Suppressor macrophage (primary cell): ENCODE results near the gene ALDH3A2.
"Not testable (repeated sequence)": the region's sequence is repeated elsewhere in the genome, so short reads cannot be mapped to it uniquely, and the experiment has no call there.

Source experiments
- DNase-seq, 4 experiments: peaks; one replicate each; pipeline ENCODE4 v3.0.0-alpha.2; 2020 to 2022

ALDH3A2 gene

DNA sequence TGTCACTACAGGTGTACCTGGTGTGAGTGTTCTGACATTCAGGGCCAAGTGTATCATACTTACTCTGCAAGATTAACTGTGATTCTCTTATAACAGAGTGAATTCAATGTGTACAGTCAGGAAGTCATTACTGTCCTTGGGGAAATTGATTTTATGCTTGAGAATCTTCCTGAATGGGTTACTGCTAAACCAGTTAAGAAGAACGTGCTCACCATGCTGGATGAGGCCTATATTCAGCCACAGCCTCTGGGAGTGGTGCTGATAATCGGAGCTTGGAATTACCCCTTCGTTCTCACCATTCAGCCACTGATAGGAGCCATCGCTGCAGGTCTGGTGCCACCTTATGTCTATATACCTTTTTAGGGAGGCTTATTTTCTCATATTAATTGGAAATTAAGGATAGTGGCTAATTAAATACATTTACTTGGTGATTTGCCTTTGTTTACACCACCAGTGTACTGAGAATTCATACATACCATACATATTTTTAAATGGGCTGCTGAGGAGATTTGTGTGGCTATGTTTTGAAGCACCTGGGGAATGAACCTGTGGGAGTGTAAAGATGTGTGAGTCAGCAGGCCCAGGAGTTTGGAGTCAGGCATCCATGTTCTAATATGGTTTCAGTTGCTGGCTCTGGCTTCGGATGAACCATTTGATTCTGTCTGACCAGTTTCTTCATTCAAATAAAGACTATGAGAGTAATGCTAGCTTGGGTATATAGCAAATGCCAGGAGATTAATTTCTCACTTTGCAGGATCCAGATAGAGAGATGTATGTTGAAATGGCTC, 3.1 kb downstream of the ALDH3A2 start:
- no peak for DNase-seq

GRCh38 chr17:19652595-19652994, 4.0 kb downstream of the ALDH3A2 start:
- peak in 2 of 4 experiments; percentile 6 to 17 for DNase-seq

GRCh38 chr17:19654342-19654886, 5.9 kb downstream of the ALDH3A2 start:
- DNase-seq = no peak

- DNase-seq = peak in 1 of 4 experiments; percentile 42
Observed at GRCh38 chr17:19654896-19655295, 6.3 kb downstream of the ALDH3A2 start.

- DNase-seq = peak in 1 of 4 experiments; percentile 14
Observed at GRCh38 chr17:19656336-19656735, 7.8 kb downstream of the ALDH3A2 start.

- DNase-seq = peak in 1 of 4 experiments; percentile 31
Observed at GRCh38 chr17:19656851-19657581, 8.5 kb downstream of the ALDH3A2 start.

- no peak for DNase-seq
Observed at GRCh38 chr17:19659366-19660177, 11.0 kb downstream of the ALDH3A2 start.

DNA sequence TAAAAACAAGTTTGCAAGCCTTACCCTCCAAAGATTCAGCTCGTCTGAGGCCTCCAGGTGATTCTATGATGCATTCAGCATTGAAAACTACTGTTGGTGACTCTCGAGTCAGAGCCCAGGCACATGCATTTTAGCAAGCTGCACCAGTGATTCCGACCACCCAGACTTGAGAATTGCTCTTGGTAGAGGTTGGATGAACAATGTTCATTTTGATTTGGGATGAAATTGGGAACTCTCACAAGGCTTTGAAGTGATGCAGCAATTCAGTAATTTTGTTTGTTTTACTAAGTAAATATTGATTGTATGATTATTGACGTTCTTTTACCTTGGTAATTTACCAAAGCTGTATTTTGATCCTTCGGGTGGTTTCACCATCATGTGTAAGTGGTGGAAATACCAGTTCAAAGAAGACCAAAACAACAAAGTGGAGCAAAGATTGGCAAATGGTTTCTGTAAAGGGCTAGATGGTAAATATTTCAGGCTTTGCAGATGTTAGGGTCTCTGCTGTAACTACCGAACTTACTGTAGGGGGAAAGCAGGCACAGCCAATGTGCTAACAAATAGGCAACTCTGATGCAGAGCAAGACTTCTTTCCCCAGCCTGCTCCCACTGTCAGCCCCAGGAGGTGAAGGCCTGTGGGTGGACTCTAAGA, 11.8 kb downstream of the ALDH3A2 start:
- no peak for DNase-seq

DNA sequence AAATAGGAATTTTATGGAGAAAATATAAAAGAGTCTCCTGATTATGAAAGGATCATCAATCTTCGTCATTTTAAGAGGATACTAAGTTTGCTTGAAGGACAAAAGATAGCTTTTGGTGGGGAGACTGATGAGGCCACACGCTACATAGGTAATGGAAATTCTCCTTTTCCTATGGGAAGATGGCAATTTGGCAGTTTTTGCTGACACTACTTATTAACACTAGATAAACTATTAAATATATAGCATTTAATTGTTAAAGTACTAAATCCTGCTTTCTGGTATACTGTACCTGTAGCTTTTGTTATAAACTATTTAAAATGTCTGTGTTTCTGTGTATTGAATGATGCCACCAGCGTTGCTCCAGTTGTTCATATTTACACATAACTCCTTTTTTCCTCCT, 12.6 kb downstream of the ALDH3A2 start:
- no peak for DNase-seq

- DNase-seq = no peak
Observed at GRCh38 chr17:19663097-19663496, 14.5 kb downstream of the ALDH3A2 start.

GRCh38 chr17:19664136-19664820, 15.7 kb downstream of the ALDH3A2 start:
- no peak for DNase-seq

DNA sequence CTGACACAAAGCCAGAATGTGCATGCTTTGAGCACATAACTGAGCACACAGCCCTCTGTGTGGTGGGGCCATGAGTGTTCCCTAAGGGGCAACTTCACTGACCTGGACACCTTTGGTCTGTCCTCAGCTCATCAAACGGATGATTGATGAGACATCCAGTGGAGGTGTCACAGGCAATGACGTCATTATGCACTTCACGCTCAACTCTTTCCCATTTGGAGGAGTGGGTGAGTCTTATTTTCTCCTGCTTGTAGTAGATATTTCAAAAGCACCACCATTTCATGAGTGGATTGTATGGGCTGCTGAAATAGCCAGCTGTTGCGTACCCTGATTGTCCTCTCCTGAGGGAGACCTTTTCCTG, 16.2 kb downstream of the ALDH3A2 start:
- DNase-seq = no peak

DNA sequence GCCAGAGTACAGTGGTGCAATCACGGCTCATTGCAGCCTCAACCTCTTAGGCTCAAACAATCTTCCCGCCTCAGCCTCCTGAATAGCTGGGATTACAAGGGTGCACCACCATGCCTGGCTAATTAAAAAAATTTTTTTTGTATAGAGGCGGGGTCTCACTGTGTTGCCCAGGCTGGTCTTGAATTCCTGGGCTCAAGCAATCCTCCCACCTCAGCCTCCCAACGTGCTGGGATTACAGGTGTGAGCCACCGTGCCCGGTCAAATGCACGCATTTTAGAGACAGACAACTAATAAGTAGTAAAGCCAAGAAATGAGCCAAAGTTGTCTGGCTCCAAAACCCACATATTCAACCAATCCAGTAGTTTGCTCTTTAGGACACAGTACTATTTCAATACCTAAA, 21.1 kb downstream of the ALDH3A2 start:
- not testable (repeated sequence) for DNase-seq

- no peak for DNase-seq
Observed at GRCh38 chr17:19670908-19671307, 22.4 kb downstream of the ALDH3A2 start.

- peak in 3 of 4 experiments; percentile 16 to 42 (median 36) for DNase-seq
Observed at GRCh38 chr17:19671433-19671832, 22.9 kb downstream of the ALDH3A2 start.

DNA sequence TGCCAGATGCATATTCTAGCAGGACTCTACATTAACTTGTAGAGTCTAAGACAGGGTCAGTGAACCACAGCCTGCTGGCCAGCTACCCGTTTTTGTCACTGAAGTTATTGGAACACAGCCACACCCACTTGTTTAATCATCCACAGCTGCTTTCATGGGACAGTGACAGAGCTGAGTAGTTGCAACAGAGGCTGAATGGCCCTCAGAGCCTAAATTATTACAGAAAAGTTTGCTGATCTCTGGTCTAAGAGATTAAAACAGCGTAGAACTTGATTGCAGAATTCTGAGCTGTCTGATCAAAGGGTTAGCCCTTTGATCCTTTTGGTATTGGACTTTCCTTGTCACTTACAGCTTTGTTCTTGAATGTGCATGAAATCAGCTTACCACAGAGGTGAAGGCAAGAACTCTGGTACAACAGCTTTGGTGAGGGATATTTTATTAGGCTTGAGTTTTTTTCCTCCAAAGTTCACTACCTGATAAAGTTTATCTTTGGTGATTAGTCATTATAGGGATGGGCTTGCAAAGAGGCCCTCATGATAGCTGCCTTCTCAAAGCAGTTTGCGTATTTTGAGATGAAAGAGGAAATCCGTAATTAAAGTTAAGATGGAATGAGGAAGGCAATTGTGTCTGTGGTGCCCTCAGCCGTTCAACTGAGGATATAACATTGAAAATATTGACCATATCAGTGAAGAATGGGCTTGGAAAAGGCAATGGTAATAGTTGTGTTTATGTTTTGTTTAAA, 23.6 kb downstream of the ALDH3A2 start:
- peak; percentile 62 to 80 (median 74) for DNase-seq

DNA sequence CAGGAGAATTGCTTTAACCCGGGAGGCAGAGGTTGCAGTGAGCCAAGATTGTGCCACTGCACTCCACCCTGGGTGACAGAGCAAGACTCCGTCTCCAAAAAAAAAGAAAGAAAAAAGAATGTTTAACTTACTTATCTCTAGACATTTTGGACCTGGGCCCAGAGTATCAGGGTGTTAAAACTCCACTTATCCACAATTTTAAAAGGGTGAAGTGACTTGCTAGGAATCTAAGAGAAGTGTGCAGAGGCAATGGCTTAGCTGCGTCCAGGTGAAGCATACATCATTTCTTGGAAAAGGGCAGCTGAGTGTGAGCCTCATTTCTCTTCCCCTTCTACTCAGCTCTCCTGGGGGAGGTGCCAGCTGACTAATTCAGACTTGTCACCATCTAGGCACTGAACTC, 25.1 kb downstream of the ALDH3A2 start:
- peak in 3 of 4 experiments; percentile 20 to 26 (median 21) for DNase-seq

GRCh38 chr17:19676896-19677295, 28.3 kb downstream of the ALDH3A2 start:
- no peak for DNase-seq

GRCh38 chr17:19677736-19678379, 29.3 kb downstream of the ALDH3A2 start:
- no peak for DNase-seq
